MCF 10A (cell line): ENCODE results near the gene P2RY8. TPM values are rescaled to one million over a fixed set of nuclear protein-coding genes. Genes with fewer than 3 reads are reported as not detected.

Experiments used
- BruUV-seq: library from RNA; stranded (reverse); fragments of 400-500 nt; replicated peaks from 2 replicates; lab custom pipeline; 2021; lab: Mats Ljungman, UMichigan
- CTCF ChIA-PET: fragments of 300-600 bp; sonication (Branson Sonifier 250); formaldehyde crosslinking; extraction: SDS; loops from one replicate; lab custom pipeline; 2021; ENCODE audit warnings: antibody characterized with exemption, inconsistent platforms; lab: Yijun Ruan, JAX
- POLR2A ChIA-PET: fragments of 300-600, 350-650 bp; sonication (Branson Sonifier 250); formaldehyde crosslinking; extraction: SDS; loops from one replicate; lab custom pipeline; 2020; ENCODE audit warnings: antibody characterized with exemption, inconsistent platforms; lab: Yijun Ruan, JAX
- DNase-seq: peaks from one replicate; pipeline ENCODE4 v3.0.0-alpha.2; 2018; ENCODE audit not compliant: unreplicated experiment
- H3K27ac Mint-ChIP-seq: one replicate; pipeline ENCODE4 v1.8.0; 2022; ENCODE audit warnings: mild to moderate bottlenecking, low read depth, mixed read lengths; ENCODE audit not compliant: unreplicated experiment
- H3K27me3 Mint-ChIP-seq: one replicate; pipeline ENCODE4 v1.8.0; 2022; ENCODE audit warnings: mixed read lengths; ENCODE audit not compliant: insufficient read depth, unreplicated experiment
- H3K36me3 Mint-ChIP-seq: one replicate; pipeline ENCODE4 v1.8.0; 2022; ENCODE audit warnings: mild to moderate bottlenecking, moderate library complexity, mixed read lengths; ENCODE audit not compliant: insufficient read depth, unreplicated experiment
- H3K4me1 Mint-ChIP-seq: one replicate; pipeline ENCODE4 v1.8.0; 2022; ENCODE audit warnings: mixed read lengths; ENCODE audit not compliant: insufficient read depth, unreplicated experiment
- H3K4me3 Mint-ChIP-seq: one replicate; pipeline ENCODE4 v1.8.0; 2022; ENCODE audit warnings: mild to moderate bottlenecking, moderate library complexity, mixed read lengths; ENCODE audit not compliant: unreplicated experiment
- H3K9me3 Mint-ChIP-seq: one replicate; pipeline ENCODE4 v1.8.0; 2022; ENCODE audit warnings: mixed read lengths; ENCODE audit not compliant: unreplicated experiment
- CTCF ChIP-seq: fragments of 200-600 bp; IDR thresholded peaks from one replicate; pipeline ENCODE4 v1.8.0; 2022; ENCODE audit warnings: antibody characterized with exemption, mild to moderate bottlenecking; ENCODE audit not compliant: unreplicated experiment
- intact Hi-C: fragments of 100-400 bp; cut with micrococcal nuclease; formaldehyde crosslinking; loops from 2 replicates; pipeline ENCODE4 v1.14.1; 2022
- total RNA-seq: library from RNA; stranded (reverse); gene quantifications from 2 replicates; pipeline ENCODE4 v1.2.3, GENCODE V29; 2022

The P2RY8 gene
- total RNA-seq, 1 experiment from 2014 or later = not detected

DNA sequence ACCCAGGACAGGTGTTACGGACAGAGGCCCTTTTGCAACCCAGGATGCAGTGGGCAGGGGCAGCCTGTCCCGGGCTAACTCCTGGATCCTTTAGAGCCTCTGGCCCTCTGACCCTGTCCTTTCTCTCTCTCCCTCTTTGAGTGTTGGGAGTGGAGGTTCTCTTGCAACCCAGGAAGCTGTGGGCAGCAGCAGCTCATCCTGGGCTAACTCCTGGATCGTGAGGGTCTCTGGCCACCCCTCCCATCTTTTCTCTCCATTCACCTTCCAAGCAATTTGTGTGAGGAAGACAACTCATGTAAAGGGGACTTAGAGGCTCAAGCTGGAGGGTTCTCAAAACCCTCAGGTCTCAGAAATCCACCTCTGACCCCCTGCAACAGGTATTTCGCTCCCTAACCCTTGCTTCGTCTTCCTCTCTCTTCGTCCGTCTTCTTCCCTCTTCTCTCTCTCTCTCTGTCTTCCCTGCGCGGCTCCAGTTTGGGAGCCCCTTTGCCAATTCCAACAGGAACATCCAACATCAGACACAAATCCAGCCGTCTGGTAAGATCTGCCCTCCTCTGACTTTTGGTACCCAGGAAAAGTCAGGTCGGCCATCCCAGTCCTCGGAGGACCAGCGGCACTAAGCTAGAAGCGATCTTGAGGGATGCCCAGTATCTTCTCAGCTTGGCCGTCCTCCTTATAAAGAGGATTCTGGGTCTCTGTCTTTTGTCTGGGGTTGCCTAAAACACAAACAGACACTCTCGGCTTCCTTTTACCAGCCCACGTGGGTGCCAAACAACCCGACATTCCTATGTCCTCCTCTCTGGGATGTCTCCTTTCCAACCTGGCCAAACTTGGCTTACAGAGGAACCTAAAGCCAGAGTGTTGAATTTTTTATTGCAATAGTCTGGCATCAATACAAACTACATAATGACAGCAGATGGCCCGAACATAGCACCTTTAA, 92.2 kb downstream of the P2RY8 start:
- no peak for DNase-seq
- Mint-ChIP-seq H3K36me3 (peaks cover 19% of the 10 kb centered on the region), H3K27ac (no peak overlapping the region), H3K4me3 (no peak overlapping the region), H3K9me3 (peaks cover 17% of the 10 kb centered on the region), H3K27me3 (no peaks in the 10 kb centered on the region), H3K4me1 (no peaks in the 10 kb centered on the region)
- BruUV-seq = no TSS peak
- ChIA-PET POLR2A (no interaction called here), CTCF (no interaction called here)
- intact Hi-C loops = no loop called here
- TF ChIP-seq CTCF = no peak

- intact Hi-C loops = no loop called here
- no peak for DNase-seq
- Mint-ChIP-seq H3K4me3 (no peak overlapping the region), H3K36me3 (peaks cover 31% of the 10 kb centered on the region), H3K27me3 (no peaks in the 10 kb centered on the region), H3K27ac (no peak overlapping the region), H3K4me1 (no peaks in the 10 kb centered on the region), H3K9me3 (peaks cover 9% of the 10 kb centered on the region)
- TF ChIP-seq CTCF = no peak
- ChIA-PET CTCF (no interaction called here), POLR2A (no interaction called here)
- no TSS peak for BruUV-seq
These were observed 93.4 kb downstream of the P2RY8 start for GRCh38 chrX:1443496-1444075.

- Mint-ChIP-seq H3K27ac (no peak overlapping the region), H3K4me1 (no peaks in the 10 kb centered on the region), H3K9me3 (peaks cover 9% of the 10 kb centered on the region), H3K4me3 (no peak overlapping the region), H3K36me3 (peaks cover 37% of the 10 kb centered on the region), H3K27me3 (no peaks in the 10 kb centered on the region)
- BruUV-seq = no TSS peak
- DNase-seq = no peak
- CTCF ChIA-PET = no interaction called here
- TF ChIP-seq CTCF = no peak
- POLR2A ChIA-PET = no interaction called here
- intact Hi-C loops = no loop called here
These were observed 94.1 kb downstream of the P2RY8 start for GRCh38 chrX:1442724-1443367.

GRCh38 chrX:1442016-1442665, 94.8 kb downstream of the P2RY8 start:
- H3K27me3 Mint-ChIP-seq = no peaks in the 10 kb centered on the region

More at GRCh38 chrX:1442016-1442665, 94.8 kb downstream of the P2RY8 start:
- CTCF ChIA-PET = no interaction called here
- intact Hi-C loops = no loop called here
- no peak for TF ChIP-seq CTCF
- Mint-ChIP-seq H3K36me3 (peaks cover 44% of the 10 kb centered on the region), H3K4me1 (no peaks in the 10 kb centered on the region), H3K9me3 (peaks cover 9% of the 10 kb centered on the region), H3K4me3 (no peak overlapping the region), H3K27ac (no peak overlapping the region)
- no TSS peak for BruUV-seq
- POLR2A ChIA-PET = no interaction called here
- DNase-seq = no peak
